ENCODE results near the gene IRF7.

The IRF7 gene

DNA sequence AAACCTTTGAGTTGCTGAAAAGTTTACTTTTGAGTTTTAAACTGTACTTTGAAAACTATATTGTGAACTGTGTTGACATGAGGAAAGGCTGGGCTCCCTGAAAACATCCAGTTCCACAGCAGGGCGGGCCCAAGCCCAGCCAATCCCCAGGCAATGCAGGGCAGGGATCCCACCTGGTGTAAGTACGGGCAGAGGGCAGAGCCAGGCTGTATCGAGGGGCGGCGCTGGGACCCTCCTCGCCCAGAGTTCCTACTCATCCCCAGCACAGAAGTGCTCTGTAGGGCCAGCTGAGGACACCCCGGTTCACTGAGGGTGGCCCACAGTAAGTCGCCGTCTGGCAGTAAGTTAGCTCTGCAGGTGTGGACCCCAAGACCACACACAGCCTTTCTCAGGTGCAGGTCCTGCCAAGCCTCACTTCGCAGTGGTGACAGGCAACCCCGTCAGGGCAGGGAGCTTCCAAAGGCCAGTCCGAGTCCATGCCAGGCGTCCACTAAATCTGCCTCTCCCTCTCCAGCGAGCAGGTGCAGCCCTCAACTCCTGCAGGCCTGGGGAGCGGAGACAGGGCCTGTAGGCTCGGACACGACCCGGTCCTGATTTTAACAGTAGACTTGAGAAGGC lies 48.6 kb downstream of the IRF7 start:
- no peaks in the 10 kb centered on the region for H4K20me1 ChIP-seq (ENCODE audit: insufficient read depth, low read length)

DNA sequence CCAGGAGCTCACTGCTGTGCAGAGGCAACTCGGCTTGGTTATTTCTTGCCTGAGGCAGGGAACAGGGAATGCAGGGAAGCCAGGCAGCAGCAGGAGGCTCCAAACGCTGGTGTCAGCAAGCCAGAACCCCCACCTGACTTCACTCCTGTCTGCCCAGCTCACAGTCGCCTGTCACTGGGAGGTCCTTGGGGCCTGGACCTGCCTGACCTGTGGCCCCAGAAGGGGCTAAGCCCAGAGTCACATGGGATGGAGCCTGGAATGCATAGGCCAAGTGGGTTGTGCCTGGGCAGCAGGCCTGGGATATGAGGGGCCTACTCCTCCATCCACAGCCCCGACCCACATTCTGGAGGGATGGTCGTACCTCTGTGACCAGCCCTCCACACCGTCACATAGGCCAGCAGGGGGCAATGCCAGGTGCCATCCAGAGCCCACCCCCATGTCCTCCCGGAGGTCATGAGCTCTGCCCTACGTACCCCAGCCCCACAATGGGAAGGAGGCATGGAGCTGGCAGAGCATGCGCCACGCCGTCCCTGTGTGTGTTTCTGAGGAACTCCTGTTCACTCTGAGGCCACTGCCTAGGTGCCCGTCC lies 49.7 kb downstream of the IRF7 start:
- Histone ChIP-seq H3K27me3 (replicated peaks; ENCODE audit: insufficient read depth, low read length) (peaks cover 9% of the 10 kb centered on the region), H3K4me3 (ENCODE audit: low read length) (no peak overlapping the region), H3K4me1 (ENCODE audit: low read length) (no peaks in the 10 kb centered on the region), H3F3A (ENCODE audit: insufficient read depth, low read length) (peaks cover 10% of the 10 kb centered on the region; the same call in 1 of the 2 replicates), H3K36me3 (replicated peaks; ENCODE audit: insufficient read depth, low read length) (no peaks in the 10 kb centered on the region), H3K9me2 (replicated peaks; ENCODE audit: insufficient read depth, low read length) (no peaks in the 10 kb centered on the region), H3K9me3 (replicated peaks; ENCODE audit: insufficient read depth, low read length) (no peaks in the 10 kb centered on the region), H2AFZ (ENCODE audit: low read length) (no peak overlapping the region), H3K27ac (ENCODE audit: low read length) (no peak overlapping the region), H3K9ac (ENCODE audit: low read length) (no peak overlapping the region), H3K79me2 (ENCODE audit: low read length) (peaks cover 22% of the 10 kb centered on the region), H4K20me1 (ENCODE audit: insufficient read depth, low read length) (no peaks in the 10 kb centered on the region), H3K4me2 (ENCODE audit: low read depth, low read length) (no peak overlapping the region)
- TF ChIP-seq EZH2 (optimal IDR thresholded peaks at IDR 0.05; ENCODE audit: low read depth, low read length): no peak
- TF ChIP-seq, protein P1, sequence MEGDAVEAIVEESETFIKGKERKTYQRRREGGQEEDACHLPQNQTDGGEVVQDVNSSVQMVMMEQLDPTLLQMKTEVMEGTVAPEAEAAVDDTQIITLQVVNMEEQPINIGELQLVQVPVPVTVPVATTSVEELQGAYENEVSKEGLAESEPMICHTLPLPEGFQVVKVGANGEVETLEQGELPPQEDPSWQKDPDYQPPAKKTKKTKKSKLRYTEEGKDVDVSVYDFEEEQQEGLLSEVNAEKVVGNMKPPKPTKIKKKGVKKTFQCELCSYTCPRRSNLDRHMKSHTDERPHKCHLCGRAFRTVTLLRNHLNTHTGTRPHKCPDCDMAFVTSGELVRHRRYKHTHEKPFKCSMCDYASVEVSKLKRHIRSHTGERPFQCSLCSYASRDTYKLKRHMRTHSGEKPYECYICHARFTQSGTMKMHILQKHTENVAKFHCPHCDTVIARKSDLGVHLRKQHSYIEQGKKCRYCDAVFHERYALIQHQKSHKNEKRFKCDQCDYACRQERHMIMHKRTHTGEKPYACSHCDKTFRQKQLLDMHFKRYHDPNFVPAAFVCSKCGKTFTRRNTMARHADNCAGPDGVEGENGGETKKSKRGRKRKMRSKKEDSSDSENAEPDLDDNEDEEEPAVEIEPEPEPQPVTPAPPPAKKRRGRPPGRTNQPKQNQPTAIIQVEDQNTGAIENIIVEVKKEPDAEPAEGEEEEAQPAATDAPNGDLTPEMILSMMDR (IDR thresholded peaks at IDR 0.05; ENCODE audit: low read length): no peak
- TF ChIP-seq EZH2phosphoT487 (IDR thresholded peaks at IDR 0.05; ENCODE audit: low read length): no peak
- DNase-seq: peak; percentile 3

More for the DNA sequence above, 48.6 kb downstream of the IRF7 start:
- Histone ChIP-seq H3K9me3 (replicated peaks; ENCODE audit: insufficient read depth, low read length) (no peaks in the 10 kb centered on the region), H3F3A (ENCODE audit: insufficient read depth, low read length) (peaks cover 10% of the 10 kb centered on the region; the same call in 1 of the 2 replicates), H3K4me2 (ENCODE audit: low read depth, low read length) (peak overlapping the region; percentile 86; the same call in 1 of the 2 replicates), H3K27me3 (replicated peaks; ENCODE audit: insufficient read depth, low read length) (peaks cover 9% of the 10 kb centered on the region), H3K4me1 (ENCODE audit: low read length) (no peaks in the 10 kb centered on the region), H3K36me3 (replicated peaks; ENCODE audit: insufficient read depth, low read length) (no peaks in the 10 kb centered on the region), H3K79me2 (ENCODE audit: low read length) (peaks cover 11% of the 10 kb centered on the region; the same call in 1 of the 2 replicates), H2AFZ (ENCODE audit: low read length) (no peak overlapping the region), H3K9me2 (replicated peaks; ENCODE audit: insufficient read depth, low read length) (no peaks in the 10 kb centered on the region), H3K27ac (ENCODE audit: low read length) (no peak overlapping the region), H3K9ac (ENCODE audit: low read length) (no peak overlapping the region), H3K4me3 (ENCODE audit: low read length) (peak overlapping the region; percentile 72)
- TF ChIP-seq EZH2phosphoT487 (IDR thresholded peaks at IDR 0.05; ENCODE audit: low read length) (no peak), EZH2 (optimal IDR thresholded peaks at IDR 0.05; ENCODE audit: low read depth, low read length) (no peak)
- TF ChIP-seq, protein P1 (IDR thresholded peaks at IDR 0.05; ENCODE audit: low read length): no peak
- peak; percentile 5 for DNase-seq

DNA sequence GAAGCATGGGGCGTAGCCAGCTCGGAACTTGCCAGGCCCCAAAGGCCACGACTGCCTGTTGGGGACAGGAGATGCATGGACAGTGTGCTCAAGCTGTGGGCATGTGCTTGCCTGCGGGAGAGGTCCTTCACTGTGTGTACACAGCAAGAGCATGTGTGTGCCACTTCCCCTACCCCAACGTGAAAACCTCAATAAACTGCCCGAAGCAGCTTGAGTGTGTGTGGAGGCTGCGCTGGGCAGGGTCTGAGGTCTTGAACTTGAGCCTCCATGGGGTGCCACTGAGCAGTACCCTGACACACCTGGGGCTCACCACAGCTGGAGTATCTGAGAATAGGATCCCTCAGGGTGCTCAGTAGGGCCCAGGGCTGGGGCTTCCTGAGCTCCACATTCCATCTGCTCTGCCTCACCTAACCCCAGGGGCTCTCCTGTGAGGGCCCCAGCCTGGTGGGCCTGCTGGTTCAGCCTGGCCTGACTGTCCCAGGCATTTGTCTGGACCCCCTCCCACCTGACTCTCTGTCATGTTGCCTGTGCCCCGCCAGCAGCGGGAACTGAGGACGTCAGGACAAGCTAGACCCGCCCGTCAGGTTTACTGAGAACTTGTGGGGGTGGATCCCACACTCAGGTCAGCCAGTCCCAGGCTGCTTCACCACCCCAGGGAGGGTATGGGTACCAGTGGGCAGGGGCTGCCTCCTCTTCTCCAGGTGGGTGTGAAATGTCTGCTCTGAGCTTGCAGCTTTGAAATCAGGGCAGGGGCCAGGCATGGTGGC lies 51.8 kb downstream of the IRF7 start:
- Histone ChIP-seq H3K9me3 (replicated peaks; ENCODE audit: insufficient read depth, low read length) (no peaks in the 10 kb centered on the region), H3K9me2 (replicated peaks; ENCODE audit: insufficient read depth, low read length) (no peaks in the 10 kb centered on the region), H3K79me2 (ENCODE audit: low read length) (peaks cover 22% of the 10 kb centered on the region), H3K4me3 (ENCODE audit: low read length) (no peak overlapping the region), H3F3A (ENCODE audit: insufficient read depth, low read length) (peaks cover 10% of the 10 kb centered on the region; the same call in 1 of the 2 replicates), H2AFZ (ENCODE audit: low read length) (no peak overlapping the region), H3K27ac (ENCODE audit: low read length) (no peak overlapping the region), H3K4me2 (ENCODE audit: low read depth, low read length) (no peak overlapping the region), H3K9ac (ENCODE audit: low read length) (no peak overlapping the region), H3K27me3 (replicated peaks; ENCODE audit: insufficient read depth, low read length) (0 out of 2 replicates have a peak, but pooled peaks cover under 1% of the 10 kb centered on the region), H3K4me1 (ENCODE audit: low read length) (peaks cover 6% of the 10 kb centered on the region), H4K20me1 (ENCODE audit: insufficient read depth, low read length) (no peaks in the 10 kb centered on the region), H3K36me3 (replicated peaks; ENCODE audit: insufficient read depth, low read length) (no peaks in the 10 kb centered on the region)
- no peak for TF ChIP-seq EZH2 (optimal IDR thresholded peaks at IDR 0.05; ENCODE audit: low read depth, low read length)
- no peak for DNase-seq
